B cell (primary cell): ENCODE measurements around the gene ADAMTS14. TPM values are rescaled to one million over a fixed set of nuclear protein-coding genes. Genes with fewer than 3 reads are reported as not detected.

Experiments
- ATAC-seq: fragments of 200-7000 bp; cut with Tn5 transposase; one replicate; pipeline ENCODE4 v1.10.0; 2021; ENCODE audit warnings: low read depth, mild to moderate bottlenecking, moderate number of reproducible peaks, moderate library complexity
- CTCF ChIA-PET: fragments of 350-600 bp; sonication (Branson Sonifier 250); formaldehyde crosslinking; loops from one replicate; lab custom pipeline; 2021; ENCODE audit warnings: antibody characterized with exemption, inconsistent platforms; lab: Charles Lee
- POLR2A ChIA-PET: fragments of 350-600 bp; sonication (Branson Sonifier 250); formaldehyde crosslinking; loops from one replicate; lab custom pipeline; 2021; ENCODE audit warnings: antibody characterized with exemption; lab: Charles Lee
- DNase-seq: peaks from one replicate; pipeline ENCODE4 v3.0.0; 2013
- H2AFZ ChIP-seq: 2 replicates; pipeline ENCODE4 v1.6.1; 2012; ENCODE audit warnings: mild to moderate bottlenecking, low read depth, low read length; ENCODE audit not compliant: insufficient read depth, poor library complexity, severe bottlenecking
- H3K27ac ChIP-seq, 2 donors: 1 replicate in 1 of 2; 2 replicates in 1 of 2; pipeline ENCODE4 v1.5.1; 2012 to 2013; ENCODE audit warnings: low read length in 2 of 2, mild to moderate bottlenecking in 2 of 2, moderate library complexity in 1 of 2
- H3K27me3 ChIP-seq, 4 experiments: fragments of 200-600 bp in 1 of 4; sonication (generic) in 1 of 4; replicated peaks in 1 of 4; 1 replicate in 2 of 4; 2 replicates in 2 of 4; pipeline versions ENCODE4 v1.6.1 to v1.7.0; 2013 to 2016; ENCODE audit warnings: low read length in 3 of 4, mild to moderate bottlenecking in 2 of 4, mixed read lengths in 1 of 4, moderate library complexity in 1 of 4; ENCODE audit not compliant: insufficient read depth in 4 of 4, control insufficient read depth in 3 of 4; ENCODE audit errors: control extremely low read depth in 1 of 4
- H3K36me3 ChIP-seq, 2 experiments: replicated peaks in 1 of 2; 1 replicate in 1 of 2; 2 replicates in 1 of 2; pipeline versions ENCODE4 v1.6.1 to v1.7.1; 2013; ENCODE audit warnings: low read length in 1 of 2; ENCODE audit not compliant: insufficient read depth in 2 of 2, control insufficient read depth in 1 of 2; ENCODE audit errors: control extremely low read depth in 1 of 2, extremely low read depth in 1 of 2
- H3K4me1 ChIP-seq, 2 donors: fragments of 200-600 bp in 1 of 2; sonication (generic) in 1 of 2; 1 replicate in 1 of 2; 2 replicates in 1 of 2; pipeline versions ENCODE4 v1.5.1 to v1.6.1; 2013 to 2017; ENCODE audit warnings: low read length in 2 of 2; ENCODE audit not compliant: control insufficient read depth in 2 of 2, insufficient read depth in 2 of 2
- H3K4me2 ChIP-seq: replicated peaks from 2 replicates; pipeline ENCODE3; 2012; ENCODE audit warnings: mild to moderate bottlenecking, low read depth, low read length; ENCODE audit not compliant: poor library complexity, severe bottlenecking
- H3K4me3 ChIP-seq, 5 experiments: fragments of 200-600 bp in 1 of 5; sonication (generic) in 1 of 5; 1 replicate in 3 of 5; 2 replicates in 2 of 5; pipeline versions ENCODE4 v1.5.1 to v1.7.0; 2011 to 2016; ENCODE audit warnings: low read length in 4 of 5, mild to moderate bottlenecking in 4 of 5, low read depth in 2 of 5, control low read depth in 1 of 5, moderate library complexity in 1 of 5; ENCODE audit not compliant: insufficient read depth in 1 of 5; ENCODE audit errors: control extremely low read depth in 1 of 5, extremely low read depth in 1 of 5
- H3K79me2 ChIP-seq: fragments of 200-600 bp; sonication (generic); one replicate; pipeline ENCODE4 v1.6.0; 2016; ENCODE audit warnings: low read length; ENCODE audit not compliant: control insufficient read depth, insufficient read depth
- H3K9ac ChIP-seq: fragments of 200-600 bp; sonication (generic); 2 replicates; pipeline ENCODE4 v1.6.1; 2017; ENCODE audit warnings: mild to moderate bottlenecking, low read length, moderate library complexity
- H3K9me3 ChIP-seq, 3 donors: one replicate each; pipeline versions ENCODE4 v1.6.1 to v1.7.1; 2013; ENCODE audit warnings: low read length in 2 of 3; ENCODE audit not compliant: control insufficient read depth in 2 of 3, insufficient read depth in 1 of 3; ENCODE audit errors: control extremely low read depth in 1 of 3
- H4K20me1 ChIP-seq: 2 replicates; pipeline ENCODE4 v1.6.0; 2012; ENCODE audit warnings: mild to moderate bottlenecking, low read length; ENCODE audit not compliant: insufficient read depth, control insufficient read depth, poor library complexity, severe bottlenecking
- H3K27ac Mint-ChIP-seq: one replicate; pipeline ENCODE4 v1.8.0; 2021; ENCODE audit warnings: mixed read lengths
- H3K27me3 Mint-ChIP-seq: one replicate; pipeline ENCODE4 v1.8.0; 2021; ENCODE audit warnings: mixed read lengths
- H3K4me1 Mint-ChIP-seq: one replicate; pipeline ENCODE4 v1.8.0; 2021; ENCODE audit warnings: mixed read lengths
- H3K4me3 Mint-ChIP-seq: one replicate; pipeline ENCODE4 v1.8.0; 2021; ENCODE audit warnings: mixed read lengths
- H3K9me3 Mint-ChIP-seq: one replicate; pipeline ENCODE4 v1.8.0; 2022; ENCODE audit warnings: mixed read lengths; ENCODE audit not compliant: insufficient read depth
- CTCF ChIP-seq: fragments of 200-600 bp; IDR thresholded peaks from one replicate; pipeline ENCODE4 v1.8.0; 2022; ENCODE audit warnings: antibody characterized with exemption, mild to moderate bottlenecking
- EZH2 ChIP-seq: IDR thresholded peaks from 2 replicates; pipeline ENCODE4 v1.6.1; 2012; ENCODE audit warnings: borderline replicate concordance, low read depth, mild to moderate bottlenecking, moderate library complexity, low read length; ENCODE audit not compliant: insufficient read depth, poor library complexity, severe bottlenecking
- WGBS: methylation state at CpG from one replicate; pipeline ENCODE4 v1.1.5; 2013; ENCODE audit warnings: missing lambda C conversion rate; ENCODE audit not compliant: insufficient coverage; 5-methylcytosine and 5-hydroxymethylcytosine counted together
- intact Hi-C: fragments of 100-400 bp; cut with micrococcal nuclease; formaldehyde crosslinking; loops from one replicate; pipeline ENCODE4 v1.10.0; 2022
- polyA plus RNA-seq: library from polyadenylated mRNA; depleted of rRNA; stranded (reverse); fragments of >200 nt; gene quantifications from 2 replicates; pipeline ENCODE4 v1.2.3, GENCODE V29; 2012
- small RNA-seq: library from RNA; depleted of rRNA; stranded (forward); fragments of <200 nt; gene quantifications from one replicate; pipeline ENCODE3, GENCODE V24; 2012; ENCODE audit warnings: low replicate concordance, low read depth; ENCODE audit not compliant: insufficient read length
- total RNA-seq, 2 donors: library from RNA; stranded (reverse); fragments of 120-200 nt in 1 of 2; gene quantifications; 1 replicate in 1 of 2; 2 replicates in 1 of 2; pipeline versions ENCODE4 v1.2.3 to v1.2.4, GENCODE V29; 2013 to 2022

The ADAMTS14 gene
- total and polyA plus RNA-seq, 2 donors (not counting 1 experiment from before 2014, with no cell fraction given), result not detected

GRCh38 chr10:70811881-70812280 is 139.6 kb downstream of the ADAMTS14 start:
- Histone ChIP-seq H2AFZ (no peak overlapping the region), H3K4me2 (no peak overlapping the region), H4K20me1 (no peaks in the 10 kb centered on the region), H3K36me3 (no peaks in the 10 kb centered on the region), H3K27me3 (no peaks in the 10 kb centered on the region), H3K4me1 (peaks cover 7 to 17% of the 10 kb centered on the region in 2 donors), H3K9me3 (no peaks in the 10 kb centered on the region), H3K9ac (no peak overlapping the region), H3K79me2 (peaks cover 36% of the 10 kb centered on the region), H3K4me3 (no peak overlapping the region), H3K27ac (no peak overlapping the region)
- ATAC-seq (no peak), DNase-seq (no peak)
- ChIA-PET POLR2A (no interaction called here), CTCF (interaction anchor here (1.0 kb wide), 1 partner anchor 69 kb away, joined by 3 read pairs; no protein-coding TSS in a partner anchor)
- 83% methylated on average over 1 of the region's 3 CpGs for WGBS
- Mint-ChIP-seq H3K27me3 (peaks cover 13% of the 10 kb centered on the region), H3K4me3 (no peak overlapping the region), H3K27ac (no peak overlapping the region), H3K9me3 (no peaks in the 10 kb centered on the region), H3K4me1 (peaks cover 16% of the 10 kb centered on the region)
- TF ChIP-seq EZH2 (no peak), CTCF (no peak)
- intact Hi-C loops, result loop anchor here (10.0 kb wide), 3 partner anchors 257 to 1907 kb away; partner anchors contain the start of genes DDX50 and TYSND1

Small RNA genes lying within 50 kb of the gene (small RNA-seq; reads per million reads assigned to genes)
- gene RPS26P40, result not detected

Other genes starting within 250 kb of the ADAMTS14 start
- not detected in 2 replicates for gene NODAL, start 230.8 kb upstream of the ADAMTS14 start, total RNA-seq
- gene NODAL, start 230.8 kb upstream of the ADAMTS14 start, polyA plus RNA-seq, result 0.06 and 0.07 TPM in 2 replicates
- gene PALD1, start 193.7 kb upstream of the ADAMTS14 start, total RNA-seq, result 2.2 and 2.4 TPM in 2 replicates
- 2.8 and 3.2 TPM in 2 replicates for gene PALD1, start 193.7 kb upstream of the ADAMTS14 start, polyA plus RNA-seq
- gene PRF1, start 69.8 kb upstream of the ADAMTS14 start, total RNA-seq, result 0.92 and 1.0 TPM in 2 replicates
- 1.9 and 2.1 TPM in 2 replicates for gene PRF1, start 69.8 kb upstream of the ADAMTS14 start, polyA plus RNA-seq
- not detected in 2 replicates for gene TBATA, start 112.9 kb downstream of the ADAMTS14 start, total RNA-seq
- not detected in 2 replicates for gene TBATA, start 112.9 kb downstream of the ADAMTS14 start, polyA plus RNA-seq
- gene SGPL1, start 143.4 kb downstream of the ADAMTS14 start, total RNA-seq, result 41.9 and 46.2 TPM in 2 replicates
- 9.1 and 12.7 TPM in 2 replicates for gene SGPL1, start 143.4 kb downstream of the ADAMTS14 start, polyA plus RNA-seq
- gene PCBD1, start 216.1 kb downstream of the ADAMTS14 start, total RNA-seq, result 13.3 and 14.1 TPM in 2 replicates
- 4.1 and 6.7 TPM in 2 replicates for gene PCBD1, start 216.1 kb downstream of the ADAMTS14 start, polyA plus RNA-seq